ENCODE results near the gene CCDC188.

Gene CCDC188

GRCh38 chr22:20192293-20192971 lies 41.6 kb upstream of the CCDC188 start:
- Histone ChIP-seq H3K27me3 (no peaks in the 10 kb centered on the region), H3K27ac (no peak overlapping the region), H3K4me3 (ENCODE audit: low read depth in 1 of 2, low read length in 1 of 2) (no peak overlapping the region), H3K36me3 (no peaks in the 10 kb centered on the region), H3K4me1 (ENCODE audit: control insufficient read depth in 1 of 2, insufficient read depth in 1 of 2, low read depth in 1 of 2, low read length in 1 of 2) (no peaks in the 10 kb centered on the region), H3K9me3 (no peaks in the 10 kb centered on the region)
- no peak for TF ChIP-seq CTCF (IDR thresholded peaks at IDR 0.05)

- Histone ChIP-seq H3K27me3 (no peaks in the 10 kb centered on the region), H3K9me3 (no peaks in the 10 kb centered on the region), H3K36me3 (no peaks in the 10 kb centered on the region), H3K4me1 (ENCODE audit: control insufficient read depth in 1 of 2, insufficient read depth in 1 of 2, low read depth in 1 of 2, low read length in 1 of 2) (no peaks in the 10 kb centered on the region), H3K27ac (no peak overlapping the region), H3K4me3 (ENCODE audit: low read depth in 1 of 2, low read length in 1 of 2) (no peak overlapping the region)
- no peak for TF ChIP-seq CTCF (IDR thresholded peaks at IDR 0.05)
These were observed 40.9 kb upstream of the CCDC188 start for GRCh38 chr22:20191803-20192202.

GRCh38 chr22:20191000-20191515 lies 40.2 kb upstream of the CCDC188 start:
- Histone ChIP-seq H3K9me3 (no peaks in the 10 kb centered on the region), H3K4me1 (ENCODE audit: control insufficient read depth in 1 of 2, insufficient read depth in 1 of 2, low read depth in 1 of 2, low read length in 1 of 2) (no peaks in the 10 kb centered on the region), H3K27me3 (no peaks in the 10 kb centered on the region), H3K4me3 (ENCODE audit: low read depth in 1 of 2, low read length in 1 of 2) (no peak overlapping the region), H3K36me3 (no peaks in the 10 kb centered on the region), H3K27ac (no peak overlapping the region)
- no peak for TF ChIP-seq CTCF (IDR thresholded peaks at IDR 0.05)

GRCh38 chr22:20188567-20188877 lies 37.7 kb upstream of the CCDC188 start:
- H3K27ac ChIP-seq = no peak overlapping the region
- no peak for TF ChIP-seq CTCF (IDR thresholded peaks at IDR 0.05)
- H3K36me3 ChIP-seq = no peaks in the 10 kb centered on the region
- no peaks in the 10 kb centered on the region for H3K9me3 ChIP-seq
- no peaks in the 10 kb centered on the region for H3K4me1 ChIP-seq (ENCODE audit: control insufficient read depth in 1 of 2, insufficient read depth in 1 of 2, low read depth in 1 of 2, low read length in 1 of 2)
- H3K4me3 ChIP-seq (ENCODE audit: low read depth in 1 of 2, low read length in 1 of 2) = no peak overlapping the region
- H3K27me3 ChIP-seq = no peaks in the 10 kb centered on the region

GRCh38 chr22:20187777-20188566 lies 37.1 kb upstream of the CCDC188 start:
- Histone ChIP-seq H3K4me3 (ENCODE audit: low read depth in 1 of 2, low read length in 1 of 2) (no peak overlapping the region), H3K9me3 (no peaks in the 10 kb centered on the region), H3K27ac (no peak overlapping the region), H3K4me1 (ENCODE audit: control insufficient read depth in 1 of 2, insufficient read depth in 1 of 2, low read depth in 1 of 2, low read length in 1 of 2) (no peaks in the 10 kb centered on the region), H3K27me3 (no peaks in the 10 kb centered on the region), H3K36me3 (no peaks in the 10 kb centered on the region)
- no peak for TF ChIP-seq CTCF (IDR thresholded peaks at IDR 0.05)

Measured in neutrophil (primary cell).